MM.1S (cell line): Measurements from ENCODE around the gene PFN3.

Experiments
- DNase-seq: peaks from one replicate; pipeline ENCODE4 v3.0.0-alpha.2; 2015
- H2AFZ ChIP-seq: fragments of 300-600 bp; sonication (generic); 2 replicates; pipeline ENCODE4 v1.6.0; 2016; ENCODE audit warnings: antibody characterized with exemption, low read length
- H3F3A ChIP-seq: fragments of 300-600 bp; sonication (generic); 2 replicates; pipeline ENCODE4 v1.6.1; 2016; ENCODE audit warnings: mild to moderate bottlenecking, antibody characterized with exemption, low read length, moderate library complexity, mixed read lengths; ENCODE audit not compliant: insufficient read depth
- H3K27ac ChIP-seq: fragments of 300-600 bp; sonication (generic); 2 replicates; pipeline ENCODE4 v1.5.1; 2016; ENCODE audit warnings: mild to moderate bottlenecking, low read length
- H3K27me3 ChIP-seq: fragments of 300-600 bp; sonication (generic); replicated peaks from 2 replicates; pipeline ENCODE4 v1.6.0; 2016; ENCODE audit warnings: low read length; ENCODE audit not compliant: insufficient read depth
- H3K36me3 ChIP-seq: fragments of 300-600 bp; sonication (generic); replicated peaks from 2 replicates; pipeline ENCODE4 v1.6.1; 2016; ENCODE audit warnings: mild to moderate bottlenecking, low read length, mixed read lengths; ENCODE audit not compliant: insufficient read depth
- H3K4me1 ChIP-seq: fragments of 300-600 bp; sonication (generic); 2 replicates; pipeline ENCODE4 v1.6.1; 2016; ENCODE audit warnings: low read length, mixed read lengths
- H3K4me2 ChIP-seq: fragments of 300-600 bp; sonication (generic); 2 replicates; pipeline ENCODE4 v1.6.0; 2016; ENCODE audit warnings: low read depth, low read length
- H3K4me3 ChIP-seq: fragments of 300-600 bp; sonication (generic); 2 replicates; pipeline ENCODE4 v1.5.1; 2016; ENCODE audit warnings: low read length, mixed read lengths
- H3K79me2 ChIP-seq: fragments of 300-600 bp; sonication (generic); 2 replicates; pipeline ENCODE4 v1.6.1; 2016; ENCODE audit warnings: mixed run types, low read length, mixed read lengths
- H3K9ac ChIP-seq: fragments of 300-600 bp; sonication (generic); 2 replicates; pipeline ENCODE4 v1.6.1; 2016; ENCODE audit warnings: low read length, mixed read lengths
- H3K9me2 ChIP-seq: fragments of 300-600 bp; sonication (generic); replicated peaks from 2 replicates; pipeline ENCODE4 v1.6.1; 2016; ENCODE audit warnings: mild to moderate bottlenecking, low read length, mixed read lengths; ENCODE audit not compliant: insufficient read depth
- H3K9me3 ChIP-seq: fragments of 300-600 bp; sonication (generic); replicated peaks from 2 replicates; pipeline ENCODE4 v1.6.1; 2016; ENCODE audit warnings: mild to moderate bottlenecking, low read length, mixed read lengths; ENCODE audit not compliant: insufficient read depth
- H4K20me1 ChIP-seq: fragments of 300-600 bp; sonication (generic); 2 replicates; pipeline ENCODE4 v1.6.1; 2016; ENCODE audit warnings: mild to moderate bottlenecking, low read length, moderate library complexity, mixed read lengths; ENCODE audit not compliant: insufficient read depth
- CTCF ChIP-seq: fragments of 300-600 bp; sonication (generic); IDR thresholded peaks from 2 replicates; pipeline ENCODE4 v1.5.1; 2016; ENCODE audit warnings: antibody characterized with exemption, low read length, mixed read lengths
- EZH2 ChIP-seq: fragments of 300-600 bp; sonication (generic); optimal IDR thresholded peaks from 2 replicates; pipeline ENCODE3; 2017; ENCODE audit warnings: low read depth, mild to moderate bottlenecking, antibody characterized with exemption, low read length, mixed read lengths
- EZH2phosphoT487 ChIP-seq: fragments of 300-600 bp; sonication (generic); IDR thresholded peaks from 2 replicates; pipeline ENCODE4 v1.6.1; 2018; ENCODE audit warnings: antibody characterized with exemption, low read length

The PFN3 gene

GRCh38 chr5:177414481-177414880 is 14.0 kb upstream of the PFN3 start:
- no peaks in the 10 kb centered on the region for H3K27me3 ChIP-seq
- no peaks in the 10 kb centered on the region for H3K36me3 ChIP-seq
- TF ChIP-seq CTCF (no peak), EZH2 (no peak), EZH2phosphoT487 (no peak)
- no peaks in the 10 kb centered on the region for H4K20me1 ChIP-seq
- no peak overlapping the region for H3K4me3 ChIP-seq
- H3K9ac ChIP-seq = no peak overlapping the region
- peaks cover 23% of the 10 kb centered on the region for H3K4me1 ChIP-seq
- H3K79me2 ChIP-seq = no peaks in the 10 kb centered on the region
- peaks cover 23% of the 10 kb centered on the region for H3F3A ChIP-seq
- DNase-seq = no peak
- no peak overlapping the region for H3K4me2 ChIP-seq
- H3K9me2 ChIP-seq = no peaks in the 10 kb centered on the region
- no peaks in the 10 kb centered on the region for H3K9me3 ChIP-seq
- no peak overlapping the region for H3K27ac ChIP-seq
- H2AFZ ChIP-seq = no peak overlapping the region

- peak overlapping the region; percentile 93 for H3K4me2 ChIP-seq
These were observed 12.3 kb upstream of the PFN3 start for GRCh38 chr5:177412603-177413233.

GRCh38 chr5:177410575-177410974 is 10.1 kb upstream of the PFN3 start:
- H3K4me1 ChIP-seq = peaks cover 23% of the 10 kb centered on the region
- no peaks in the 10 kb centered on the region for H3K36me3 ChIP-seq
- no peaks in the 10 kb centered on the region for H3K9me2 ChIP-seq
- H3K4me3 ChIP-seq = no peak overlapping the region
- no peaks in the 10 kb centered on the region for H3K9me3 ChIP-seq
- no peaks in the 10 kb centered on the region for H3K27me3 ChIP-seq
- no peak for DNase-seq
- no peak overlapping the region for H3K9ac ChIP-seq
- no peak overlapping the region for H3K4me2 ChIP-seq
- no peak overlapping the region for H2AFZ ChIP-seq
- H3F3A ChIP-seq = peaks cover 23% of the 10 kb centered on the region
- TF ChIP-seq EZH2 (no peak), CTCF (no peak), EZH2phosphoT487 (no peak)
- no peaks in the 10 kb centered on the region for H4K20me1 ChIP-seq
- H3K27ac ChIP-seq = no peak overlapping the region
- H3K79me2 ChIP-seq = no peaks in the 10 kb centered on the region

More at GRCh38 chr5:177412603-177413233, 12.3 kb upstream of the PFN3 start:
- Histone ChIP-seq H3K4me1 (peaks cover 23% of the 10 kb centered on the region), H3K36me3 (no peaks in the 10 kb centered on the region), H3K9me2 (no peaks in the 10 kb centered on the region), H2AFZ (0 out of 2 replicates have a peak overlapping the region, but pooled peaks have one; percentile 2), H3K79me2 (no peaks in the 10 kb centered on the region), H3K9me3 (no peaks in the 10 kb centered on the region), H3K4me3 (peak overlapping the region; percentile 58), H3K27me3 (no peaks in the 10 kb centered on the region), H4K20me1 (no peaks in the 10 kb centered on the region), H3K27ac (peak overlapping the region; percentile 98), H3F3A (peaks cover 23% of the 10 kb centered on the region), H3K9ac (peak overlapping the region; percentile 77)
- DNase-seq = peak; percentile 95
- TF ChIP-seq EZH2phosphoT487 (no peak), CTCF (no peak), EZH2 (no peak)
